Parathyroid adenoma (tissue), 2 donors: Measurements from ENCODE around the gene STAC3.

Experiments
- H2AFZ ChIP-seq: fragments of 300-600 bp; sonication (generic); one replicate; pipeline ENCODE4 v1.7.0; 2017; ENCODE audit warnings: antibody characterized with exemption, mild to moderate bottlenecking
- H3K27ac ChIP-seq: fragments of 300-600 bp; sonication (generic); one replicate; pipeline ENCODE4 v1.7.0; 2017
- H3K27me3 ChIP-seq: fragments of 300-600 bp; sonication (generic); one replicate; pipeline ENCODE4 v1.7.0; 2017; ENCODE audit warnings: low read length; ENCODE audit not compliant: control insufficient read depth, insufficient read depth
- H3K36me3 ChIP-seq: fragments of 300-600 bp; sonication (generic); one replicate; pipeline ENCODE4 v1.7.0; 2017; ENCODE audit warnings: low read length; ENCODE audit not compliant: control insufficient read depth, insufficient read depth
- H3K4me1 ChIP-seq: fragments of 300-600 bp; sonication (generic); one replicate; pipeline ENCODE4 v1.7.0; 2017; ENCODE audit warnings: control low read depth
- H3K4me2 ChIP-seq: fragments of 300-600 bp; sonication (generic); one replicate; pipeline ENCODE4 v1.7.0; 2017; ENCODE audit warnings: low read length
- H3K4me3 ChIP-seq: fragments of 300-600 bp; sonication (generic); one replicate; pipeline ENCODE4 v1.7.0; 2017; ENCODE audit warnings: low read depth, low read length
- H3K79me2 ChIP-seq: fragments of 300-600 bp; sonication (generic); one replicate; pipeline ENCODE4 v1.7.0; 2017; ENCODE audit warnings: control low read depth
- H3K9ac ChIP-seq: fragments of 300-600 bp; sonication (generic); one replicate; pipeline ENCODE4 v1.7.0; 2017; ENCODE audit warnings: mild to moderate bottlenecking
- H3K9me3 ChIP-seq: fragments of 300-600 bp; sonication (generic); one replicate; pipeline ENCODE4 v1.7.0; 2017; ENCODE audit warnings: low read length; ENCODE audit not compliant: control insufficient read depth
- TF ChIP-seq, protein P1 (sequence below): fragments of 300-600 bp; sonication (generic); IDR thresholded peaks from one replicate; pipeline ENCODE4 v1.7.0; 2017; ENCODE audit warnings: antibody characterized with exemption, mild to moderate bottlenecking
- donor health status: primary hyperparathyroidism.

STAC3 gene

GRCh38 chr12:57195186-57195585 lies 55.8 kb downstream of the STAC3 start:
- H3K4me3 ChIP-seq: no peak overlapping the region
- H3K4me2 ChIP-seq: no peak overlapping the region
- H3K27ac ChIP-seq: no peak overlapping the region
- H3K27me3 ChIP-seq: no peaks in the 10 kb centered on the region
- H3K36me3 ChIP-seq: no peaks in the 10 kb centered on the region
- no peaks in the 10 kb centered on the region for H3K4me1 ChIP-seq
- TF ChIP-seq, protein P1, sequence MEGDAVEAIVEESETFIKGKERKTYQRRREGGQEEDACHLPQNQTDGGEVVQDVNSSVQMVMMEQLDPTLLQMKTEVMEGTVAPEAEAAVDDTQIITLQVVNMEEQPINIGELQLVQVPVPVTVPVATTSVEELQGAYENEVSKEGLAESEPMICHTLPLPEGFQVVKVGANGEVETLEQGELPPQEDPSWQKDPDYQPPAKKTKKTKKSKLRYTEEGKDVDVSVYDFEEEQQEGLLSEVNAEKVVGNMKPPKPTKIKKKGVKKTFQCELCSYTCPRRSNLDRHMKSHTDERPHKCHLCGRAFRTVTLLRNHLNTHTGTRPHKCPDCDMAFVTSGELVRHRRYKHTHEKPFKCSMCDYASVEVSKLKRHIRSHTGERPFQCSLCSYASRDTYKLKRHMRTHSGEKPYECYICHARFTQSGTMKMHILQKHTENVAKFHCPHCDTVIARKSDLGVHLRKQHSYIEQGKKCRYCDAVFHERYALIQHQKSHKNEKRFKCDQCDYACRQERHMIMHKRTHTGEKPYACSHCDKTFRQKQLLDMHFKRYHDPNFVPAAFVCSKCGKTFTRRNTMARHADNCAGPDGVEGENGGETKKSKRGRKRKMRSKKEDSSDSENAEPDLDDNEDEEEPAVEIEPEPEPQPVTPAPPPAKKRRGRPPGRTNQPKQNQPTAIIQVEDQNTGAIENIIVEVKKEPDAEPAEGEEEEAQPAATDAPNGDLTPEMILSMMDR: no peak
- no peak overlapping the region for H3K9ac ChIP-seq
- H2AFZ ChIP-seq: no peak overlapping the region
- H3K79me2 ChIP-seq: no peaks in the 10 kb centered on the region
- H3K9me3 ChIP-seq: no peaks in the 10 kb centered on the region

- no peak overlapping the region for H3K4me3 ChIP-seq
- H3K79me2 ChIP-seq: no peaks in the 10 kb centered on the region
- H3K27ac ChIP-seq: no peak overlapping the region
- no peak overlapping the region for H2AFZ ChIP-seq
- no peaks in the 10 kb centered on the region for H3K4me1 ChIP-seq
- TF ChIP-seq, protein P1: no peak
- H3K27me3 ChIP-seq: no peaks in the 10 kb centered on the region
- H3K9me3 ChIP-seq: no peaks in the 10 kb centered on the region
- H3K36me3 ChIP-seq: no peaks in the 10 kb centered on the region
- no peak overlapping the region for H3K9ac ChIP-seq
- no peak overlapping the region for H3K4me2 ChIP-seq
Observed at GRCh38 chr12:57194253-57194652, 56.7 kb downstream of the STAC3 start.

- H3K27me3 ChIP-seq: no peaks in the 10 kb centered on the region
- H3K4me3 ChIP-seq: no peak overlapping the region
- H3K9ac ChIP-seq: no peak overlapping the region
- no peak overlapping the region for H3K27ac ChIP-seq
- no peaks in the 10 kb centered on the region for H3K4me1 ChIP-seq
- no peaks in the 10 kb centered on the region for H3K9me3 ChIP-seq
- H3K36me3 ChIP-seq: no peaks in the 10 kb centered on the region
- no peak overlapping the region for H3K4me2 ChIP-seq
- no peaks in the 10 kb centered on the region for H3K79me2 ChIP-seq
- H2AFZ ChIP-seq: no peak overlapping the region
- TF ChIP-seq, protein P1: no peak
Observed at GRCh38 chr12:57193706-57194245, 57.2 kb downstream of the STAC3 start.
